ENCODE measurements around the gene CDK5R2. TPM values are rescaled to one million over a fixed set of nuclear protein-coding genes. Genes with fewer than 3 reads are reported as not detected.

The CDK5R2 gene
- total and polyA plus RNA-seq, 2 of the 13 experiments (the other 11 are each of a cell fraction or from before 2014, with no cell fraction given) = not detected

GRCh38 chr2:218993345-218994315 lies 34.2 kb downstream of the CDK5R2 start, which contains the start of gene CRYBA2 (continued):
- no peak for TF ChIP-seq PRDM15 (CRISPR knock-in tag; IDR thresholded peaks at IDR 0.05)
- TF ChIP-seq CSRNP1 (CRISPR knock-in tag; IDR thresholded peaks at IDR 0.05) = peak; percentile 67; the same call in 1 of the 2 replicates
- no peak for TF ChIP-seq RNF219 (CRISPR knock-in tag; IDR thresholded peaks at IDR 0.05)
- no peak for TF ChIP-seq SIN3B (IDR thresholded peaks at IDR 0.05; ENCODE audit: low read length)
- TF ChIP-seq TAF1 (CRISPR knock-in tag; IDR thresholded peaks at IDR 0.05) = no peak
- TF ChIP-seq MAFK (conservative IDR thresholded peaks at IDR 0.05 in 1 of 2, IDR thresholded peaks at IDR 0.05 in 1 of 2; ENCODE audit: low read length in 2 of 2) = peak; percentile 22 to 30; a peak in 2 of 4 replicates
- TF ChIP-seq EZH2 (conservative IDR thresholded peaks at IDR 0.05; ENCODE audit: low read depth, low read length) = peak; percentile 98
- no peak for TF ChIP-seq ZNF20 (CRISPR knock-in tag; IDR thresholded peaks at IDR 0.05)
- 0 out of 2 replicates have a peak, but pooled peaks have one; percentile 31 for TF ChIP-seq ZNF710 (CRISPR knock-in tag; IDR thresholded peaks at IDR 0.05; ENCODE audit: borderline replicate concordance)
- no peak for TF ChIP-seq ARID3A (IDR thresholded peaks at IDR 0.05; ENCODE audit: low read depth, low read length)
- no peak for TF ChIP-seq XBP1 (CRISPR knock-in tag; IDR thresholded peaks at IDR 0.05)
